GM19238 (cell line): Measurements from ENCODE around the gene PLXDC2.

Experiments used
- DNase-seq: peaks from one replicate; pipeline ENCODE4 v3.0.0; 2011; ENCODE audit warnings: low spot score; ENCODE audit not compliant: insufficient read length

PLXDC2 gene

GRCh38 chr10:19815731-19816410 lies 361 bp upstream of the PLXDC2 start:
- DNase-seq, result peak; percentile 7

GRCh38 chr10:19817231-19817933 lies 1.1 kb downstream of the PLXDC2 start:
- no peak for DNase-seq

- DNase-seq, result no peak
Observed at GRCh38 chr10:19818876-19819275, 2.6 kb downstream of the PLXDC2 start.

GRCh38 chr10:19819419-19820033 lies 3.3 kb downstream of the PLXDC2 start:
- no peak for DNase-seq

GRCh38 chr10:19824381-19825342 lies 8.4 kb downstream of the PLXDC2 start:
- no peak for DNase-seq

- no peak for DNase-seq
Observed at GRCh38 chr10:19825700-19826099, 9.5 kb downstream of the PLXDC2 start.

- DNase-seq, result no peak
Observed at GRCh38 chr10:19826712-19827111, 10.5 kb downstream of the PLXDC2 start.

GRCh38 chr10:19828278-19829049 lies 12.2 kb downstream of the PLXDC2 start:
- DNase-seq, result no peak

- DNase-seq, result no peak
Observed at GRCh38 chr10:19832699-19833098, 16.5 kb downstream of the PLXDC2 start.

GRCh38 chr10:19833170-19833824 lies 17.1 kb downstream of the PLXDC2 start:
- no peak for DNase-seq

- no peak for DNase-seq
Observed at GRCh38 chr10:19835952-19836351, 19.7 kb downstream of the PLXDC2 start.

- DNase-seq, result no peak
Observed at GRCh38 chr10:19839090-19839489, 22.9 kb downstream of the PLXDC2 start.

GRCh38 chr10:19839552-19839951 lies 23.3 kb downstream of the PLXDC2 start:
- DNase-seq, result no peak

GRCh38 chr10:19840776-19841175 lies 24.5 kb downstream of the PLXDC2 start:
- DNase-seq, result no peak

- DNase-seq, result no peak
Observed at GRCh38 chr10:19843487-19843886, 27.3 kb downstream of the PLXDC2 start.

GRCh38 chr10:19845503-19846368 lies 29.5 kb downstream of the PLXDC2 start:
- DNase-seq, result no peak

- no peak for DNase-seq
Observed at GRCh38 chr10:19847321-19847720, 31.1 kb downstream of the PLXDC2 start.

GRCh38 chr10:19848226-19848985 lies 32.2 kb downstream of the PLXDC2 start:
- no peak for DNase-seq
